Measurements from ENCODE around the gene PARN.

DNA sequence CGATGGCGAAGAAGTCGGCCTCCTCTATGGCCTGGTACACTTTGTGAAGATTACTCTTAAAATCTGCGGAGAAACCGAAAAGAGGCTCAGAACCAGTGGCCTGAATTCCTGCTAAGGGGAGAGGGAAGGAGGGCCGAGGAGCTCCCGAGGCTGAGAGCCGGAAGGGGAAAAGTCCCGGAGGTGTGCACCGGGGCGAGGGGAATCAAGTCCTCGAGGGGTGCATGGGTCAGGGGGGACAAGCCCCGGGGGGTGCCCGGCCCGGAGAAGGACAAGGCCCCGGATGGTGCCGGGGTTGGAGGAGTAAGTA lies 495 bp downstream of the PARN start:
- no peak for TF ChIP-seq POLR2A (IDR thresholded peaks at IDR 0.05; ENCODE audit: extremely low read depth, insufficient read length)
- TF ChIP-seq, protein P1, sequence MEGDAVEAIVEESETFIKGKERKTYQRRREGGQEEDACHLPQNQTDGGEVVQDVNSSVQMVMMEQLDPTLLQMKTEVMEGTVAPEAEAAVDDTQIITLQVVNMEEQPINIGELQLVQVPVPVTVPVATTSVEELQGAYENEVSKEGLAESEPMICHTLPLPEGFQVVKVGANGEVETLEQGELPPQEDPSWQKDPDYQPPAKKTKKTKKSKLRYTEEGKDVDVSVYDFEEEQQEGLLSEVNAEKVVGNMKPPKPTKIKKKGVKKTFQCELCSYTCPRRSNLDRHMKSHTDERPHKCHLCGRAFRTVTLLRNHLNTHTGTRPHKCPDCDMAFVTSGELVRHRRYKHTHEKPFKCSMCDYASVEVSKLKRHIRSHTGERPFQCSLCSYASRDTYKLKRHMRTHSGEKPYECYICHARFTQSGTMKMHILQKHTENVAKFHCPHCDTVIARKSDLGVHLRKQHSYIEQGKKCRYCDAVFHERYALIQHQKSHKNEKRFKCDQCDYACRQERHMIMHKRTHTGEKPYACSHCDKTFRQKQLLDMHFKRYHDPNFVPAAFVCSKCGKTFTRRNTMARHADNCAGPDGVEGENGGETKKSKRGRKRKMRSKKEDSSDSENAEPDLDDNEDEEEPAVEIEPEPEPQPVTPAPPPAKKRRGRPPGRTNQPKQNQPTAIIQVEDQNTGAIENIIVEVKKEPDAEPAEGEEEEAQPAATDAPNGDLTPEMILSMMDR (IDR thresholded peaks at IDR 0.05; ENCODE audit: low read depth, low read length): no peak
- no peak for TF ChIP-seq MYC (IDR thresholded peaks at IDR 0.05; ENCODE audit: low read depth, low read length)
